Smooth muscle cell of trachea (primary cell): ENCODE data around the gene RUFY2. TPM values are rescaled to one million over a fixed set of nuclear protein-coding genes. Genes with fewer than 3 reads are reported as not detected.

ENCODE experiments used
- total RNA-seq: library from RNA; depleted of rRNA; stranded (reverse); fragments of >200 nt; gene quantifications from 2 replicates; pipeline ENCODE4 v1.2.1, GENCODE V29; 2014

The RUFY2 gene
- total RNA-seq = 19.4 and 33.6 TPM in 2 replicates

GRCh38 chr10:68406815-68407548 is at the start of gene RUFY2:
RUFY2 (minus strand) TSS chr10:68407277; CDS start chr10:68407189, 88 bp downstream.

GRCh38 chr10:68332259-68333057 is 74.6 kb downstream of the RUFY2 start, which contains the start of gene PBLD:
PBLD (minus strand) TSS chr10:68332928; CDS start chr10:68306844, 26,084 bp downstream.

DNA sequence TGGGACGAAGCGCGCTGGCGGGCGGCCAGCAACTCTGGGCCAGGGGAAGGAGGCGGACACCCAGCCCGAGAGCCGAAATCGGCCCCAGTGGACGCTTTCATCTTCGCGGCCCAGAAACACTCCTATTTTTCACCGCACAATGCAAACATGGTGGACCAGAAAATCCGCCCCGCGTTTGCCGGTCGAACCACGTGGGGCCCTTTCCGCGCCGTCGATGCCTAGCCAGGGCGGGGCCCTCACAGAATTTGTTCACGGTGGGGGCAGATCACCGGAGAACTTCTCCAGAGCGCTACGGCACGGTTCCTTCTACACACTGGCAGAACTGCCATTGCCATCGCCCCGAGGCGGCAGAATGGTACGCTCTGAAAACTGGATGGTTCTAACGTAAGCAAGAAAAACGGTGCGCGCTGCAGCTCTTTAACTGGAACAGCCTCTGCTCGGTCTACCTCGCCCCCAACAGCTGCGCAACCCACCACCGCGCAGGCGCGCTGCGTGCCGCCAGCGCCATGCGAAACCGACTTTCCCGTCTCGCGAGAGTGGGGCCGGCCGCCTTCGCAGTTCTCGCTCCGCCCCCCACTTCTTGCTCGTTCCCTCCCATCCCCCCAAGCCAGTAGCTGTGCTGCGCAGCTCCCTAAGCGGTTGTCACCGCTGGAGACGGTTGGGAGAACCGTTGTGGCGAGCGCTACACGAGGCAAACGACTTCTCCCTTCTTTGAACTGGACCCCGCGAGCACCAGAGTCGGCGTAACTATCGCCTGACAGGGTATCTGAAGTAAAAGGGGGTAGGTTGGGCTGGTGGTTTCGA is 75.4 kb downstream of the RUFY2 start, which contains the start of gene HNRNPH3:
Gene HNRNPH3 (plus strand): TSS at position 610 of the 804 bp plus-strand sequence. CDS start 5,158 bp downstream, outside the sequence.

Other genes starting within 250 kb of the RUFY2 start
- 0.17 TPM in 1 of 2 replicates, not detected in the other for gene ATOH7, start 175.2 kb downstream of the RUFY2 start, total RNA-seq
- gene HNRNPH3, start 75.2 kb downstream of the RUFY2 start, total RNA-seq = 19.0 and 33.7 TPM in 2 replicates
- 5.5 and 5.6 TPM in 2 replicates for gene PBLD, start 74.3 kb downstream of the RUFY2 start, total RNA-seq
- gene DNA2, start 64.7 kb upstream of the RUFY2 start, total RNA-seq = 3.1 and 10.3 TPM in 2 replicates
- gene SLC25A16, start 120.2 kb upstream of the RUFY2 start, total RNA-seq = 11.7 and 17.6 TPM in 2 replicates
- 3.3 and 4.7 TPM in 2 replicates for gene TET1, start 153.1 kb upstream of the RUFY2 start, total RNA-seq